ENCODE measurements around the gene SATB2. TPM values are rescaled to one million over a fixed set of nuclear protein-coding genes. Genes with fewer than 3 reads are reported as not detected.

SATB2 gene
- total RNA-seq, 3 donors from 2014 or later: 2.3 to 12.2 (median 8.2) TPM

DNA sequence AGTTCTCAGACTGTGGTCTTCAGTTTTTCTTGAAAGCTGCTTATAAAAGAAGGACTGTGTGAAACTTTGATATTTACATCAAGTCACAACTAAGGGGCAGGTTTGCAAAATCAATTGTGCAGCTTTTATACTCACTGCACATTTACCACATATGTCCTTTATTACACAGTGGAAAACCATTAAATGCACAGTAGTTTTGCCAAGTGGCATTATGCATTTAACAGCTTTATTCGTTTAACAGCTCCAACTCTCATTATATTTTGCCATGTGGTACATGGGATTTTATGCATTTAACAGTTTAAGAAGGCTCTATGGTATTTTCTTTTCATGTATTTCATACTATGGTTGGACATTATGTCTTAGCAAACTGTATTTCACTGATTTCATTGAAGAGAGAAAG, 135.6 kb downstream of the SATB2 start:
- intact Hi-C loops (cut with DNase I; ENCODE audit: low total_unique reads): no loop called here
- DNase-seq (ENCODE audit: low spot score in 2 of 2): no peak
- H3K9me3 ChIP-seq: no peaks in the 10 kb centered on the region
- TF ChIP-seq POLR2AphosphoS5 (IDR thresholded peaks at IDR 0.05): no peak
- TF ChIP-seq CTCF (IDR thresholded peaks at IDR 0.05): no peak
- TF ChIP-seq POLR2A (IDR thresholded peaks at IDR 0.05): no peak
- H3K27ac ChIP-seq: no peak overlapping the region
- H3K36me3 ChIP-seq: no peaks in the 10 kb centered on the region
- H3K4me1 ChIP-seq: no peaks in the 10 kb centered on the region
- no peaks in the 10 kb centered on the region for H3K27me3 ChIP-seq
- no peak overlapping the region for H3K4me3 ChIP-seq

DNA sequence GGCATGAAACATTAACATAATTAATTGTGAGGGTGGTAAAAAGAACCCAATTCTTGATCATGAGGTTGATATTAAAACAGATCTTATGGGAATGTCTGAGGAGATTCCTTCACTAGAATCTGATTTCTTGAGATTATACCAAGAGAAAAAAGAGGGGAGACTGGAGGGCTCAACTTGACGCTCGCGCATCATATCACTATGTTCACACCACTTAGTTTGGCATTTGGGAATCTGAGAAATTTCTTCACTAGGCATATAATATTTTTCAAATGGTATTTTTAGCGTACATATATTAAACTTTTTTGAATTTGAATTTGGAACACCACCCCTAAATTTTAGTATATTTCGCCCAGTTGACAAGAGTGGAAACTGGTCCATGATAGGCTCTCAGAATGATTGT, 140.1 kb downstream of the SATB2 start:
- Histone ChIP-seq H3K9me3 (no peaks in the 10 kb centered on the region), H3K4me1 (no peaks in the 10 kb centered on the region), H3K4me3 (no peak overlapping the region), H3K27ac (no peak overlapping the region), H3K36me3 (no peaks in the 10 kb centered on the region), H3K27me3 (no peaks in the 10 kb centered on the region)
- DNase-seq (ENCODE audit: low spot score in 2 of 2): no peak
- TF ChIP-seq POLR2A (IDR thresholded peaks at IDR 0.05) (no peak), POLR2AphosphoS5 (IDR thresholded peaks at IDR 0.05) (no peak), CTCF (IDR thresholded peaks at IDR 0.05) (no peak)
- intact Hi-C loops (cut with DNase I; ENCODE audit: low total_unique reads): no loop called here

GRCh38 chr2:199316851-199317250, 140.9 kb downstream of the SATB2 start:
- Histone ChIP-seq H3K4me1 (no peaks in the 10 kb centered on the region), H3K27me3 (no peaks in the 10 kb centered on the region), H3K27ac (no peak overlapping the region), H3K4me3 (no peak overlapping the region), H3K9me3 (no peaks in the 10 kb centered on the region), H3K36me3 (no peaks in the 10 kb centered on the region)
- DNase-seq (ENCODE audit: low spot score in 2 of 2): no peak
- intact Hi-C loops (cut with DNase I; ENCODE audit: low total_unique reads): no loop called here
- TF ChIP-seq POLR2AphosphoS5 (IDR thresholded peaks at IDR 0.05) (no peak), CTCF (IDR thresholded peaks at IDR 0.05) (no peak), POLR2A (IDR thresholded peaks at IDR 0.05) (no peak)

GRCh38 chr2:199315299-199316179, 142.2 kb downstream of the SATB2 start:
- no peak overlapping the region for H3K4me3 ChIP-seq
- no peaks in the 10 kb centered on the region for H3K36me3 ChIP-seq
- no peak overlapping the region for H3K27ac ChIP-seq
- intact Hi-C loops (cut with DNase I; ENCODE audit: low total_unique reads): no loop called here
- no peaks in the 10 kb centered on the region for H3K4me1 ChIP-seq
- DNase-seq (ENCODE audit: low spot score in 2 of 2): no peak
- no peak for TF ChIP-seq POLR2A (IDR thresholded peaks at IDR 0.05)
- TF ChIP-seq CTCF (IDR thresholded peaks at IDR 0.05): no peak
- TF ChIP-seq POLR2AphosphoS5 (IDR thresholded peaks at IDR 0.05): no peak
- H3K9me3 ChIP-seq: no peaks in the 10 kb centered on the region
- H3K27me3 ChIP-seq: no peaks in the 10 kb centered on the region

GRCh38 chr2:199312931-199313330, 144.8 kb downstream of the SATB2 start:
- Histone ChIP-seq H3K9me3 (no peaks in the 10 kb centered on the region), H3K27me3 (no peaks in the 10 kb centered on the region), H3K4me1 (no peaks in the 10 kb centered on the region), H3K36me3 (no peaks in the 10 kb centered on the region), H3K27ac (no peak overlapping the region), H3K4me3 (no peak overlapping the region)
- intact Hi-C loops (cut with DNase I; ENCODE audit: low total_unique reads): no loop called here
- DNase-seq (ENCODE audit: low spot score in 2 of 2): no peak
- TF ChIP-seq POLR2A (IDR thresholded peaks at IDR 0.05): no peak
- no peak for TF ChIP-seq CTCF (IDR thresholded peaks at IDR 0.05)
- no peak for TF ChIP-seq POLR2AphosphoS5 (IDR thresholded peaks at IDR 0.05)

Measured in breast epithelium (tissue), 4 donors.